ENCODE measurements around the gene DGKI. TPM values are rescaled to one million over a fixed set of nuclear protein-coding genes. Genes with fewer than 3 reads are reported as not detected.

Gene DGKI
- total RNA-seq, 6 experiments from 2014 or later, result 1.2 to 2.2 (median 1.6) TPM

- Mint-ChIP-seq H3K27ac (no peak overlapping the region), H3K4me3 (no peak overlapping the region), H3K9me3 (no peaks in the 10 kb centered on the region), H3K36me3 (ENCODE audit: low read depth) (no peaks in the 10 kb centered on the region), H3K27me3 (ENCODE audit: insufficient read depth) (no peaks in the 10 kb centered on the region; the same call in 1 of the 2 replicates), H3K4me1 (ENCODE audit: low read depth) (peaks cover 31% of the 10 kb centered on the region)
- DNase-seq, result no peak
- TF ChIP-seq, protein P1, sequence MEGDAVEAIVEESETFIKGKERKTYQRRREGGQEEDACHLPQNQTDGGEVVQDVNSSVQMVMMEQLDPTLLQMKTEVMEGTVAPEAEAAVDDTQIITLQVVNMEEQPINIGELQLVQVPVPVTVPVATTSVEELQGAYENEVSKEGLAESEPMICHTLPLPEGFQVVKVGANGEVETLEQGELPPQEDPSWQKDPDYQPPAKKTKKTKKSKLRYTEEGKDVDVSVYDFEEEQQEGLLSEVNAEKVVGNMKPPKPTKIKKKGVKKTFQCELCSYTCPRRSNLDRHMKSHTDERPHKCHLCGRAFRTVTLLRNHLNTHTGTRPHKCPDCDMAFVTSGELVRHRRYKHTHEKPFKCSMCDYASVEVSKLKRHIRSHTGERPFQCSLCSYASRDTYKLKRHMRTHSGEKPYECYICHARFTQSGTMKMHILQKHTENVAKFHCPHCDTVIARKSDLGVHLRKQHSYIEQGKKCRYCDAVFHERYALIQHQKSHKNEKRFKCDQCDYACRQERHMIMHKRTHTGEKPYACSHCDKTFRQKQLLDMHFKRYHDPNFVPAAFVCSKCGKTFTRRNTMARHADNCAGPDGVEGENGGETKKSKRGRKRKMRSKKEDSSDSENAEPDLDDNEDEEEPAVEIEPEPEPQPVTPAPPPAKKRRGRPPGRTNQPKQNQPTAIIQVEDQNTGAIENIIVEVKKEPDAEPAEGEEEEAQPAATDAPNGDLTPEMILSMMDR (IDR thresholded peaks at IDR 0.05), result no peak
Measured at GRCh38 chr7:137418841-137419240, 427.9 kb downstream of the DGKI start.

DNA sequence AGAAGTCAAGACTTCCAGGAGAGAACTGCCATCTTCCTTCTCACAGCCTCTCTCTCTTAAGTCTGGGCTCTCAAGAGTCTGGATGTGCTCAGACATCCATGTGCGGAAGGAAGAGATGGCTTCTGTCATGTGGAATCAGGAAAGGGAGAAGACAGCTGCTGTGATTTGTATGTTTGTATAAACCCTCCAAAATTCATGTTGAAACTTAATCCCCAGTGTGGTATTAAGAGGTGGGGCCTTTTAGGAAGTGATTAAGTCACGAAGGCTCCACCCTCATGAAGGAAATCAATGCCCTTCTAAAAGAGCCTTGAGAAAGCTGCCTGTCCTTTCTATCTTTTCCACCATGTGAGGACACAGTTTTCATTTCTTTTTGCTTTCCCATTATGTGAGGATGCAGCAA lies 429.3 kb downstream of the DGKI start:
- Mint-ChIP-seq H3K9me3 (no peaks in the 10 kb centered on the region), H3K36me3 (ENCODE audit: low read depth) (no peaks in the 10 kb centered on the region), H3K27ac (no peak overlapping the region), H3K4me1 (ENCODE audit: low read depth) (peaks cover 19% of the 10 kb centered on the region), H3K4me3 (no peak overlapping the region), H3K27me3 (ENCODE audit: insufficient read depth) (no peaks in the 10 kb centered on the region; the same call in 1 of the 2 replicates)
- no peak for DNase-seq
- TF ChIP-seq, protein P1 (IDR thresholded peaks at IDR 0.05), result no peak

DNA sequence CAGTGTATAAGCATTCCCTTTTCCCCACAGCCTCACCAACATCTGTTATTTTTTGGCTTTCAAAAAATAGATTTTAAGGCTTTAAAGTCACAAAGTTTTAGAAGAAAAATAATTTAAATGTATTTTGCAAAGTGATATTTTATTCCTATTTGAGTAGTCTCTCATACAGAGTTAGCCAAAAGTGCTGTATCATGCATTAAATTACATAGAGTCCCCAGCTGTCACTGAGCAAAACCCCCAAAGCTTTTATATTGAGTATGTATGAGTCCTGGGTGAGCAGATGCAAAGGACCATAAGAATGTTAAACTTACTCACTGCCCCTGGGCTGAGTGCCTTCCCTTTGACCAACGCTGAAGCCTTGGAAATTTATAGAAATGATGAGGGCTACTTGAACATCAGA lies 432.9 kb downstream of the DGKI start:
- Mint-ChIP-seq H3K9me3 (no peaks in the 10 kb centered on the region), H3K27me3 (ENCODE audit: insufficient read depth) (no peaks in the 10 kb centered on the region), H3K4me3 (no peak overlapping the region), H3K36me3 (ENCODE audit: low read depth) (no peaks in the 10 kb centered on the region), H3K4me1 (ENCODE audit: low read depth) (peaks cover 14% of the 10 kb centered on the region), H3K27ac (no peak overlapping the region)
- DNase-seq, result no peak
- TF ChIP-seq, protein P1 (IDR thresholded peaks at IDR 0.05), result no peak

- no peak overlapping the region for H3K27ac Mint-ChIP-seq
- no peaks in the 10 kb centered on the region for H3K36me3 Mint-ChIP-seq (ENCODE audit: low read depth)
- no peak overlapping the region for H3K4me3 Mint-ChIP-seq
- no peaks in the 10 kb centered on the region for H3K9me3 Mint-ChIP-seq
- peaks cover 17% of the 10 kb centered on the region for H3K4me1 Mint-ChIP-seq (ENCODE audit: low read depth)
- no peak for DNase-seq
- H3K27me3 Mint-ChIP-seq (ENCODE audit: insufficient read depth), result no peaks in the 10 kb centered on the region
- TF ChIP-seq, protein P1 (IDR thresholded peaks at IDR 0.05), result no peak
Measured at GRCh38 chr7:137411446-137411845, 435.3 kb downstream of the DGKI start.

GRCh38 chr7:137408126-137408525 lies 438.6 kb downstream of the DGKI start:
- Mint-ChIP-seq H3K36me3 (ENCODE audit: low read depth) (no peaks in the 10 kb centered on the region), H3K27me3 (ENCODE audit: insufficient read depth) (no peaks in the 10 kb centered on the region), H3K9me3 (no peaks in the 10 kb centered on the region), H3K4me1 (ENCODE audit: low read depth) (peaks cover 29% of the 10 kb centered on the region), H3K27ac (no peak overlapping the region), H3K4me3 (no peak overlapping the region)
- TF ChIP-seq, protein P1 (IDR thresholded peaks at IDR 0.05), result no peak
- DNase-seq, result peak; percentile 18

- H3K4me3 Mint-ChIP-seq, result no peak overlapping the region
- no peaks in the 10 kb centered on the region for H3K27me3 Mint-ChIP-seq (ENCODE audit: insufficient read depth)
- H3K36me3 Mint-ChIP-seq (ENCODE audit: low read depth), result no peaks in the 10 kb centered on the region
- H3K27ac Mint-ChIP-seq, result no peak overlapping the region
- peaks cover 29% of the 10 kb centered on the region for H3K4me1 Mint-ChIP-seq (ENCODE audit: low read depth)
- DNase-seq, result no peak
- TF ChIP-seq, protein P1 (IDR thresholded peaks at IDR 0.05), result no peak
- H3K9me3 Mint-ChIP-seq, result no peaks in the 10 kb centered on the region
Measured at GRCh38 chr7:137407078-137407477, 439.7 kb downstream of the DGKI start.

All from HFFc6 (cell line).